IPS-20b (cell line): ENCODE measurements around the gene SEPSECS.

Experiments used
- H3K27ac ChIP-seq: one replicate; pipeline ENCODE4 v1.5.1; 2013; ENCODE audit warnings: low read length
- H3K27me3 ChIP-seq: 2 replicates; pipeline ENCODE4 v1.6.1; 2013; ENCODE audit warnings: mild to moderate bottlenecking, low read length, inconsistent platforms; ENCODE audit not compliant: insufficient read depth
- H3K36me3 ChIP-seq: 2 replicates; pipeline ENCODE4 v1.6.1; 2013; ENCODE audit warnings: low read depth, mild to moderate bottlenecking, inconsistent platforms, low read length, moderate library complexity; ENCODE audit not compliant: insufficient read depth
- H3K4me1 ChIP-seq: 2 replicates; pipeline ENCODE4 v1.6.1; 2013; ENCODE audit warnings: mild to moderate bottlenecking, control low read depth, inconsistent platforms, low read length, moderate library complexity; ENCODE audit not compliant: insufficient read depth
- H3K4me3 ChIP-seq: 2 replicates; pipeline ENCODE4 v1.5.1; 2013; ENCODE audit warnings: mild to moderate bottlenecking, low read length, inconsistent platforms
- H3K9ac ChIP-seq: 2 replicates; pipeline ENCODE4 v1.6.1; 2013; ENCODE audit warnings: low read depth, mild to moderate bottlenecking, inconsistent platforms, low read length, moderate library complexity
- H3K9me3 ChIP-seq: 2 replicates; pipeline ENCODE4 v1.6.1; 2013; ENCODE audit warnings: mild to moderate bottlenecking, low read depth, low read length, inconsistent platforms; ENCODE audit not compliant: insufficient read depth

SEPSECS gene

GRCh38 chr4:25172961-25173915, 13.0 kb upstream of the SEPSECS start:
- Histone ChIP-seq H3K9me3 (no peaks in the 10 kb centered on the region), H3K27me3 (no peaks in the 10 kb centered on the region), H3K27ac (no peak overlapping the region), H3K4me1 (no peaks in the 10 kb centered on the region), H3K4me3 (no peak overlapping the region), H3K9ac (no peak overlapping the region), H3K36me3 (no peaks in the 10 kb centered on the region)

DNA sequence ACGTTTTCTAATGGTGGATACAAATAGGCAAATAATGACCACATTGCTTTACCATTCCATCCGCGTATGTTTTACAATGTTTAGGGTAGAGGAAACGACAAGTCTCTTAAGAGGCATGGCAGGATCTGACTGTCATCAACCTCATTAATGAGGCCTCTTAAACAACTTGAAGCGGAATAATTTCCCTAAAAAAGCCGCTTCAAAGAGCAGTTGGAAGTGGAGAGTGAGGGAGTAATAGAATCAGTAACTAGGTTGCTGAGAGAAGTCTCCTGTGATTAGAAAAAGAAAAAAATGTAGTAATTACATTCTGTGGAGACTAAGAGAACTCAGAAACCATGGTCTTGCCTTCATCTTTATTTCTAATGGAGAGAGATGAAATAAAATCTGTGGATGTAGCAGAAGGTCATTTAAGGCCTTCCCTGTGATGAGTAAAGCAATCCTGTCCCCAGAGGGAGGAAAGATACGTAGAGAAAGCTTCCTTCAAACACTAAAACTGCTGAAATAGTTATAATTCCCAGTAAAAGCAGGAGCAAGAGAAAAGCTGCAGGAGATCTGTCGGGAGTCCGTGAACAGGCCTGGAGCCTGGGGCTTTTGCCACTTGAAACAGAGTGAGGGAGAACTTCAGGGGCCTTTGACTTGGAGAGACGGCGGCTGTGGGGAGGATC, 11.1 kb upstream of the SEPSECS start:
- H3K36me3 ChIP-seq, result no peaks in the 10 kb centered on the region
- H3K9ac ChIP-seq, result no peak overlapping the region
- no peaks in the 10 kb centered on the region for H3K9me3 ChIP-seq
- H3K4me3 ChIP-seq, result no peak overlapping the region
- H3K27me3 ChIP-seq, result no peaks in the 10 kb centered on the region
- H3K4me1 ChIP-seq, result no peaks in the 10 kb centered on the region
- H3K27ac ChIP-seq, result no peak overlapping the region

GRCh38 chr4:25169446-25169845, 9.2 kb upstream of the SEPSECS start:
- no peak overlapping the region for H3K9ac ChIP-seq
- H3K4me1 ChIP-seq, result no peaks in the 10 kb centered on the region
- no peak overlapping the region for H3K4me3 ChIP-seq
- H3K36me3 ChIP-seq, result no peaks in the 10 kb centered on the region
- H3K27ac ChIP-seq, result no peak overlapping the region
- no peaks in the 10 kb centered on the region for H3K27me3 ChIP-seq
- H3K9me3 ChIP-seq, result no peaks in the 10 kb centered on the region

GRCh38 chr4:25165916-25166315, 5.7 kb upstream of the SEPSECS start:
- Histone ChIP-seq H3K27me3 (no peaks in the 10 kb centered on the region), H3K9ac (no peak overlapping the region), H3K4me3 (no peak overlapping the region), H3K9me3 (no peaks in the 10 kb centered on the region), H3K36me3 (no peaks in the 10 kb centered on the region), H3K4me1 (no peaks in the 10 kb centered on the region), H3K27ac (no peak overlapping the region)

GRCh38 chr4:25163196-25163595, 2.9 kb upstream of the SEPSECS start:
- Histone ChIP-seq H3K27me3 (no peaks in the 10 kb centered on the region), H3K9ac (no peak overlapping the region), H3K27ac (no peak overlapping the region), H3K36me3 (no peaks in the 10 kb centered on the region), H3K4me3 (no peak overlapping the region), H3K9me3 (no peaks in the 10 kb centered on the region), H3K4me1 (peaks cover 3% of the 10 kb centered on the region; the same call in 1 of the 2 replicates)

GRCh38 chr4:25162566-25162965, 2.3 kb upstream of the SEPSECS start:
- Histone ChIP-seq H3K36me3 (no peaks in the 10 kb centered on the region), H3K4me1 (peaks cover 3% of the 10 kb centered on the region; the same call in 1 of the 2 replicates), H3K9ac (no peak overlapping the region), H3K4me3 (no peak overlapping the region), H3K9me3 (no peaks in the 10 kb centered on the region), H3K27ac (no peak overlapping the region), H3K27me3 (no peaks in the 10 kb centered on the region)

GRCh38 chr4:25161593-25161950, 1.3 kb upstream of the SEPSECS start:
- no peaks in the 10 kb centered on the region for H3K9me3 ChIP-seq

GRCh38 chr4:25160714-25161592, 704 bp upstream of the SEPSECS start:
- Histone ChIP-seq H3K9me3 (no peaks in the 10 kb centered on the region), H3K27ac (no peak overlapping the region), H3K36me3 (no peaks in the 10 kb centered on the region), H3K27me3 (no peaks in the 10 kb centered on the region), H3K4me1 (peaks cover 3% of the 10 kb centered on the region; the same call in 1 of the 2 replicates), H3K9ac (peak overlapping the region; percentile 94), H3K4me3 (peak overlapping the region; percentile 95)

More at GRCh38 chr4:25161593-25161950, 1.3 kb upstream of the SEPSECS start:
- H3K27me3 ChIP-seq, result no peaks in the 10 kb centered on the region
- H3K4me1 ChIP-seq, result peaks cover 3% of the 10 kb centered on the region; the same call in 1 of the 2 replicates
- H3K9ac ChIP-seq, result peak overlapping the region; percentile 94
- no peak overlapping the region for H3K27ac ChIP-seq
- peak overlapping the region; percentile 95 for H3K4me3 ChIP-seq
- H3K36me3 ChIP-seq, result no peaks in the 10 kb centered on the region

GRCh38 chr4:25158817-25159216, 1.4 kb downstream of the SEPSECS start:
- Histone ChIP-seq H3K9ac (no peak overlapping the region), H3K27me3 (no peaks in the 10 kb centered on the region), H3K4me3 (no peak overlapping the region), H3K27ac (no peak overlapping the region), H3K9me3 (no peaks in the 10 kb centered on the region), H3K4me1 (peaks cover 3% of the 10 kb centered on the region; the same call in 1 of the 2 replicates), H3K36me3 (0 out of 2 replicates have a peak, but pooled peaks cover 4% of the 10 kb centered on the region)

GRCh38 chr4:25157081-25157480, 3.2 kb downstream of the SEPSECS start:
- peaks cover 3% of the 10 kb centered on the region; the same call in 1 of the 2 replicates for H3K4me1 ChIP-seq
- H3K27ac ChIP-seq, result no peak overlapping the region
- no peaks in the 10 kb centered on the region for H3K27me3 ChIP-seq
- no peaks in the 10 kb centered on the region for H3K9me3 ChIP-seq
- no peak overlapping the region for H3K4me3 ChIP-seq
- no peak overlapping the region for H3K9ac ChIP-seq
- H3K36me3 ChIP-seq, result 0 out of 2 replicates have a peak, but pooled peaks cover 4% of the 10 kb centered on the region

GRCh38 chr4:25155947-25156346, 4.3 kb downstream of the SEPSECS start:
- Histone ChIP-seq H3K27ac (no peak overlapping the region), H3K27me3 (no peaks in the 10 kb centered on the region), H3K36me3 (0 out of 2 replicates have a peak, but pooled peaks cover 4% of the 10 kb centered on the region), H3K9me3 (no peaks in the 10 kb centered on the region), H3K4me1 (peaks cover 3% of the 10 kb centered on the region; the same call in 1 of the 2 replicates), H3K4me3 (no peak overlapping the region), H3K9ac (no peak overlapping the region)
